Measurements from ENCODE around the gene ALG9. TPM values are rescaled to one million over a fixed set of nuclear protein-coding genes. Genes with fewer than 3 reads are reported as not detected.

ALG9 gene
- polyA plus RNA-seq, 1 experiment = 23.7 TPM

DNA sequence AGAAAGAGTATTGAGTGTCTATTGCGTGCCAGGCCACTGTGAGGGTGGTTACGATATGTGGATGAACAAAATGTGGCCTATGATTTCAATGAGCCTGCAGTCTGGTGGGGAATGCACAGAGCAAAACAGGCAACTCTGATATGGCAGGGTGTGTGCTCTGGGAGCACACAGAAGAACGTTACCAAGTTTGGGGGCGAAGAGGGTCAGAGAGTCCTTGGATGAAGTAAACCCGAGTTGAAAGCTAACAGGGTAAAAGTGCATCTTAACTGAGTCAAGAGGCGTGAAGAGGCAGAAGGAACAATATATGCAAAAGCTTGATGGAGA lies 8.2 kb upstream of the ALG9 start:
- CTCF ChIA-PET = interaction anchor here (0.7 to 1.8 kb wide), 8 partner anchors 9 to 118 kb away, joined by 3 to 8 read pairs (median 4); partner anchors contain the start of genes CRYAB and DIXDC1
- Histone ChIP-seq H3K4me3 (ENCODE audit: low read depth, low read length) (peak overlapping the region; percentile 62), H3K27me3 (ENCODE audit: control insufficient read depth, insufficient read depth, low read length) (no peaks in the 10 kb centered on the region), H3K36me3 (ENCODE audit: control insufficient read depth, insufficient read depth, low read length) (no peaks in the 10 kb centered on the region; the same call in 1 of the 2 replicates)
- TF ChIP-seq, protein P1, sequence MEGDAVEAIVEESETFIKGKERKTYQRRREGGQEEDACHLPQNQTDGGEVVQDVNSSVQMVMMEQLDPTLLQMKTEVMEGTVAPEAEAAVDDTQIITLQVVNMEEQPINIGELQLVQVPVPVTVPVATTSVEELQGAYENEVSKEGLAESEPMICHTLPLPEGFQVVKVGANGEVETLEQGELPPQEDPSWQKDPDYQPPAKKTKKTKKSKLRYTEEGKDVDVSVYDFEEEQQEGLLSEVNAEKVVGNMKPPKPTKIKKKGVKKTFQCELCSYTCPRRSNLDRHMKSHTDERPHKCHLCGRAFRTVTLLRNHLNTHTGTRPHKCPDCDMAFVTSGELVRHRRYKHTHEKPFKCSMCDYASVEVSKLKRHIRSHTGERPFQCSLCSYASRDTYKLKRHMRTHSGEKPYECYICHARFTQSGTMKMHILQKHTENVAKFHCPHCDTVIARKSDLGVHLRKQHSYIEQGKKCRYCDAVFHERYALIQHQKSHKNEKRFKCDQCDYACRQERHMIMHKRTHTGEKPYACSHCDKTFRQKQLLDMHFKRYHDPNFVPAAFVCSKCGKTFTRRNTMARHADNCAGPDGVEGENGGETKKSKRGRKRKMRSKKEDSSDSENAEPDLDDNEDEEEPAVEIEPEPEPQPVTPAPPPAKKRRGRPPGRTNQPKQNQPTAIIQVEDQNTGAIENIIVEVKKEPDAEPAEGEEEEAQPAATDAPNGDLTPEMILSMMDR (IDR thresholded peaks at IDR 0.05; ENCODE audit: insufficient read depth, low read depth, low read length) = no peak
- no peak for DNase-seq (ENCODE audit: low read depth)
- POLR2A ChIA-PET = no interaction called here

DNA sequence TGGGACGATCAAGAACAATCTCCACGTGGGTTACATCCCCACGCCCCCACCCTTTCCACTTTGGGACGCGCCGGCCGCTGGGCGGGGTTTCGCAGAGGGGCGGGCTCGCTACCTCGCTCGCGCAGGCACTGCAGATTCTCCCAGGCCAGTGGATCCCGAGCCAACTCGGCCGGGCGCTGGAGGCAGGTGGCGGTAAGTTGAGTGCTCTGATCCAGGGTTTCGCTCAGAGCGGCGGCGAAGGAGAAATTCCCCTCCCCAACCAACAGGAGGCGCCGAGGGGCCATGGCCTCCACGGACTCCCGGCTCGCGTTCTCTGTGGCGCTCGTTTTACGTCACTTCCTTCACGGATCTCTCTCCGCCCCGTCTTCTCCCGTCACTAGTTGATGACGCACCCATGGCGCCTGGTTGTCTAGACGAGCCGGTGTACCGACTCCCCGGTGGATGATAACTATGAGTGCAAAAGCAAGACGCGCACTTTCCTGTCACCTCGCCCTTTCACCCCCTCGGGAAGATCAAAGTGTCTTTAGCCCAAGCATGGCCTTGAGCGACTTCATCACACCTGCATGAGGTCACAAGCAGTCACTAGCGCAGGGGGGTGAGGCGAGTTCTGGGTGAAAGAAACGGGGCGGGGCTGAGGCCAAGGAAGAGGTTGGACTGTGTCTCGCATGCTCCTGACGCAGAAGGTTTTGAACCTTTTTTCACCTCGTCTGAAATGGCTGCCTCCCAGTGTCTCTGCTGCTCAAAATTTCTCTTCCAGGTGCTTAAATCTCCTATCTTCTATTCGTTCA lies 7.7 kb upstream of the ALG9 start, which contains the start of the genes CFAP68 and FDXACB1:
Gene CFAP68, plus strand, starts transcription at position 693 of the 788 bp plus-strand sequence. Its CDS starts 20 bp downstream, at position 713.
Gene FDXACB1, minus strand, starts transcription at position 317 of the 788 bp plus-strand sequence. Its CDS starts 33 bp downstream, at position 284.
- ChIA-PET CTCF (interaction anchor here (0.8 to 3.4 kb wide), 16 partner anchors 8 to 137 kb away, joined by 3 to 39 read pairs (median 4); partner anchors contain the start of gene DIXDC1), POLR2A (no interaction called here)
- TF ChIP-seq, protein P1 (IDR thresholded peaks at IDR 0.05; ENCODE audit: insufficient read depth, low read depth, low read length) = peak; percentile 99
- peak; percentile 81 for DNase-seq (ENCODE audit: low read depth)
- Histone ChIP-seq H3K4me3 (ENCODE audit: low read depth, low read length) (peak within 1 kb of the TSS; percentile 62), H3K27me3 (ENCODE audit: control insufficient read depth, insufficient read depth, low read length) (no peaks in the 10 kb centered on the region), H3K36me3 (ENCODE audit: control insufficient read depth, insufficient read depth, low read length) (no peaks in the 10 kb centered on the region; the same call in 1 of the 2 replicates)

DNA sequence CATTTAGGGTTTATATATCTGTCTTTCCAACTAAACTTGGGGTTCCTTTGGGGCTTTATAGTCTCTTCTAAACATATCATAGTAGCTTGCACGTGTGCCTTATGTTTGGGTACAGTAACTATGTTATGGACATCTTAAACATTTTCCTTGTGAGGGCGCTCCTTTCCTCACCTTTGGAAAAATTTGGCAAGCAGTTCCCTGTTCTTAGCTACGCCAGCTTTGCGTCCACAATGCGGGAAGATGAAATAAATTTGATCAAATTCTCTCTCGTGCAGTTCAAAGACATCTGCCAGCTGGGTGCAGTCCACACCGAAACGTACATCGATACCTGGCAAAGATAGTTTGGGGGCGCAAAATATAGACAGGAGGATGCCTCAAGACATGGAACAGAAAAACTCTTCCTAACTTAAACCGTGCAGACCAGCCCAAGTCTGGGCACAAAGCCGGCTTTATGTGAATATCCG lies 7.0 kb upstream of the ALG9 start:
- POLR2A ChIA-PET = interaction anchor here (0.6 kb wide), 1 partner anchor 32 kb away, joined by 3 read pairs; no protein-coding TSS in a partner anchor
- no peaks in the 10 kb centered on the region for H3K27me3 ChIP-seq (ENCODE audit: control insufficient read depth, insufficient read depth, low read length)
- CTCF ChIA-PET = interaction anchor here (0.6 to 3.4 kb wide), 12 partner anchors 9 to 138 kb away, joined by 3 to 39 read pairs (median 4); partner anchors contain the start of gene DIXDC1
- DNase-seq (ENCODE audit: low read depth) = no peak
- H3K36me3 ChIP-seq (ENCODE audit: control insufficient read depth, insufficient read depth, low read length) = no peaks in the 10 kb centered on the region; the same call in 1 of the 2 replicates
- TF ChIP-seq, protein P1 (IDR thresholded peaks at IDR 0.05; ENCODE audit: insufficient read depth, low read depth, low read length) = no peak
- H3K4me3 ChIP-seq (ENCODE audit: low read depth, low read length) = peak overlapping the region; percentile 62

DNA sequence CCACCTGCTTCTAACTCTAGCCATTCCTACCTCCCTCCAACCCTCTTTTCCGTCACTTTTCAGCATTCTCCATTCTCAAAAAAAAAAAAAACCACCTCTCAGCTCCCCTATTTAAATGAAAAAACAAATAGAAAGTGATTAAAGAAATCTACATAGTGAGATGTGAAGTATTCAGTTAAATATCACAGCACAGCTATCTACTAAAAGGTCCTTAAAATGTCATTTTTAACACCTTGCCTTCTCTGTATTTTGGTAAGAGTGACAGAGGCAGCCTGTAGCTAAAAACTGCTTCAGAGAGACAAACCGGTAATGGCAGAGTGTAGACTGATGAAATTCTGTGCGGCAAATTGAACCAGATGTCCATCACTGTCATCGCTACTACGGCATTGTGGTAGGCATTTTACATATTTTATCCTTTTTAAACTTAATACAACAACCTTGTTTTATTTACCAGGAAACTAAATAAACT lies 346 bp upstream of the ALG9 start:
- CTCF ChIA-PET = interaction anchor here (0.8 to 2.2 kb wide), 11 partner anchors 13 to 267 kb away, joined by 3 to 11 read pairs (median 5); no protein-coding TSS in a partner anchor
- Histone ChIP-seq H3K36me3 (ENCODE audit: control insufficient read depth, insufficient read depth, low read length) (peaks cover 3% of the 10 kb centered on the region), H3K27me3 (ENCODE audit: control insufficient read depth, insufficient read depth, low read length) (no peaks in the 10 kb centered on the region), H3K4me3 (ENCODE audit: low read depth, low read length) (peak overlapping the region; percentile 85)
- TF ChIP-seq, protein P1 (IDR thresholded peaks at IDR 0.05; ENCODE audit: insufficient read depth, low read depth, low read length) = no peak
- no peak for DNase-seq (ENCODE audit: low read depth)
- POLR2A ChIA-PET = interaction anchor here (0.7 kb wide), 1 partner anchor 118 kb away, joined by 12 read pairs; no protein-coding TSS in a partner anchor

DNA sequence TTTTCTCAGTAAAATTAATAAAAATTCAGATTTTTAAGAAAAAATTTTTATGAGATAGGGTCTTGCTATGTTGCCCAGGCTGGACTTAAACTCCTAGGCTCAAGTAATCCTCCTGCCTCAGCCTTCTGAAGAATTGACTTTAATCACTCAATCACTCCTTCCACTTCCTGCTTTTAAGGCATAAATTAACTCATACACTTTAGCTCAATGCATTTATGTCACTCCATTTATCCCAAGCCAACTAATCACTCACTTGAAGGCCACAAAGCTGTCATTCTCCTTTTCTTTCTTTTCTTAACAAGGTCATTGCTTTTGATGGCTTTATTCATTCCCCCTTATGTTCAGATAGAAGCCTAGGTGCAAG lies 877 bp downstream of the ALG9 start:
- no peak for DNase-seq (ENCODE audit: low read depth)
- peaks cover 3% of the 10 kb centered on the region for H3K36me3 ChIP-seq (ENCODE audit: control insufficient read depth, insufficient read depth, low read length)
- ChIA-PET CTCF (interaction anchor here (0.6 to 2.2 kb wide), 15 partner anchors 9 to 266 kb away, joined by 3 to 11 read pairs (median 4); partner anchors contain the start of gene CFAP68), POLR2A (no interaction called here)
- peak overlapping the region; percentile 85 for H3K4me3 ChIP-seq (ENCODE audit: low read depth, low read length)
- H3K27me3 ChIP-seq (ENCODE audit: control insufficient read depth, insufficient read depth, low read length) = no peaks in the 10 kb centered on the region
- TF ChIP-seq, protein P1 (IDR thresholded peaks at IDR 0.05; ENCODE audit: insufficient read depth, low read depth, low read length) = no peak

Data from BJ (cell line).